NCI-H526 (cell line): ENCODE measurements around the gene BOD1L1.
"Not testable (repeated sequence)": the region's sequence is repeated elsewhere in the genome, so short reads cannot be mapped to it uniquely, and the experiment has no call there.

Experiments
- DNase-seq, 2 experiments: peaks; one replicate each; lab custom pipeline; 2025; lab: John Stamatoyannopoulos, UW

The BOD1L1 gene

GRCh38 chr4:13618212-13618806 lies 9.2 kb downstream of the BOD1L1 start:
- no peak for DNase-seq

- DNase-seq = no peak
Measured at GRCh38 chr4:13617801-13618200, 9.7 kb downstream of the BOD1L1 start.

GRCh38 chr4:13616597-13616996 lies 10.9 kb downstream of the BOD1L1 start:
- no peak for DNase-seq

GRCh38 chr4:13615161-13615560 lies 12.4 kb downstream of the BOD1L1 start:
- DNase-seq = no peak

- DNase-seq = no peak
Measured at GRCh38 chr4:13612569-13612968, 15.0 kb downstream of the BOD1L1 start.

- DNase-seq = no peak
Measured at GRCh38 chr4:13611283-13611842, 16.2 kb downstream of the BOD1L1 start.

- DNase-seq = no peak
Measured at GRCh38 chr4:13605330-13605729, 22.2 kb downstream of the BOD1L1 start.

- no peak for DNase-seq
Measured at GRCh38 chr4:13601848-13602247, 25.7 kb downstream of the BOD1L1 start.

GRCh38 chr4:13601048-13601447 lies 26.5 kb downstream of the BOD1L1 start:
- DNase-seq = no peak

GRCh38 chr4:13599159-13599558 lies 28.4 kb downstream of the BOD1L1 start:
- DNase-seq = peak in 1 of 2 experiments; percentile 1

GRCh38 chr4:13597604-13598003 lies 29.9 kb downstream of the BOD1L1 start:
- DNase-seq = no peak

- DNase-seq = no peak
Measured at GRCh38 chr4:13597141-13597540, 30.4 kb downstream of the BOD1L1 start.

- no peak for DNase-seq
Measured at GRCh38 chr4:13592220-13592619, 35.3 kb downstream of the BOD1L1 start.

GRCh38 chr4:13590766-13591165 lies 36.8 kb downstream of the BOD1L1 start:
- DNase-seq = no peak

GRCh38 chr4:13588954-13589353 lies 38.6 kb downstream of the BOD1L1 start:
- DNase-seq = no peak

- no peak for DNase-seq
Measured at GRCh38 chr4:13584481-13584880, 43.0 kb downstream of the BOD1L1 start.

- DNase-seq = no peak
Measured at GRCh38 chr4:13580036-13580435, 47.5 kb downstream of the BOD1L1 start.

- no peak for DNase-seq
Measured at GRCh38 chr4:13577660-13578059, 49.9 kb downstream of the BOD1L1 start.

GRCh38 chr4:13570916-13571315 lies 56.6 kb downstream of the BOD1L1 start:
- DNase-seq = no peak

- DNase-seq = no peak
Measured at GRCh38 chr4:13567125-13567524, 60.4 kb downstream of the BOD1L1 start.

- DNase-seq = no peak
Measured at GRCh38 chr4:13562876-13563275, 64.6 kb downstream of the BOD1L1 start.

- no peak for DNase-seq
Measured at GRCh38 chr4:13561673-13562072, 65.9 kb downstream of the BOD1L1 start.

GRCh38 chr4:13560111-13560510 lies 67.4 kb downstream of the BOD1L1 start:
- DNase-seq = not testable (repeated sequence)

GRCh38 chr4:13559413-13559812 lies 68.1 kb downstream of the BOD1L1 start:
- DNase-seq = no peak
